ENCODE results near the gene SDK1.

The SDK1 gene

DNA sequence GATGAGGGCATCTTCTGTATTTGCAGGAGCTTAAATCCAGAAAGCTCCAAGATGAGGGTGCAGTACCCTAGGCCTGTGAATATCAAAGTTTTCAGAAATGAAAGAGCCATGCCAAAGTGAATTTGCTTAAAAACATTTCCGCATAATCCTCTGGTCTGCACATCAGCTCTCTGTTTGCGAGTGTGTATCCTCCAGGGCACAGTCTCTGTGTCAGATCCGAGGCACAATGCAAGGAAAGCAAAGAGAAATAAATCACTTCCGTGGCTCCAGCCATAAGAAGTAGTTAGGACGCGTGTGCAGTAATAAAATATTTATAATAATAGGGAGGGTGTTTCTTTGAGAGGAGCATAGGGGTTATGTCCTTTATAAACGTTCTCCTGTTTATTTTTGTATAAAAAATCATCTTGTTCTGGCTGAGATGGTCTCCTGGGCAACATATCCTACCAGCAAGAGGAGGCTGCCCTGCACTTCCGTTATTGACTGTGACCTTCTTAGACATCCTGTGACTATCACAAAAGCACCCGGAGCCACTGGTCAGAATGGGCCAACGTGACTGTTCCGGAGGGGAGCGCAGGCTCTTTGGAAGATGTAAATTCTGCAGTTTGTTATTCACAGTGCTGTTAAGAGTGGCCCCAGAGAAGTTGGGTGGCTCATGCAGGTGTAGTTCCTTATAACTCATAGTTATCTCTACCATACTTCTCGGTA, 713.4 kb downstream of the SDK1 start:
- TF ChIP-seq, protein P1, sequence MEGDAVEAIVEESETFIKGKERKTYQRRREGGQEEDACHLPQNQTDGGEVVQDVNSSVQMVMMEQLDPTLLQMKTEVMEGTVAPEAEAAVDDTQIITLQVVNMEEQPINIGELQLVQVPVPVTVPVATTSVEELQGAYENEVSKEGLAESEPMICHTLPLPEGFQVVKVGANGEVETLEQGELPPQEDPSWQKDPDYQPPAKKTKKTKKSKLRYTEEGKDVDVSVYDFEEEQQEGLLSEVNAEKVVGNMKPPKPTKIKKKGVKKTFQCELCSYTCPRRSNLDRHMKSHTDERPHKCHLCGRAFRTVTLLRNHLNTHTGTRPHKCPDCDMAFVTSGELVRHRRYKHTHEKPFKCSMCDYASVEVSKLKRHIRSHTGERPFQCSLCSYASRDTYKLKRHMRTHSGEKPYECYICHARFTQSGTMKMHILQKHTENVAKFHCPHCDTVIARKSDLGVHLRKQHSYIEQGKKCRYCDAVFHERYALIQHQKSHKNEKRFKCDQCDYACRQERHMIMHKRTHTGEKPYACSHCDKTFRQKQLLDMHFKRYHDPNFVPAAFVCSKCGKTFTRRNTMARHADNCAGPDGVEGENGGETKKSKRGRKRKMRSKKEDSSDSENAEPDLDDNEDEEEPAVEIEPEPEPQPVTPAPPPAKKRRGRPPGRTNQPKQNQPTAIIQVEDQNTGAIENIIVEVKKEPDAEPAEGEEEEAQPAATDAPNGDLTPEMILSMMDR (IDR thresholded peaks at IDR 0.05; ENCODE audit: low read depth, low read length) = no peak
- no peak for DNase-seq (ENCODE audit: extremely low read depth, low read depth)

DNA sequence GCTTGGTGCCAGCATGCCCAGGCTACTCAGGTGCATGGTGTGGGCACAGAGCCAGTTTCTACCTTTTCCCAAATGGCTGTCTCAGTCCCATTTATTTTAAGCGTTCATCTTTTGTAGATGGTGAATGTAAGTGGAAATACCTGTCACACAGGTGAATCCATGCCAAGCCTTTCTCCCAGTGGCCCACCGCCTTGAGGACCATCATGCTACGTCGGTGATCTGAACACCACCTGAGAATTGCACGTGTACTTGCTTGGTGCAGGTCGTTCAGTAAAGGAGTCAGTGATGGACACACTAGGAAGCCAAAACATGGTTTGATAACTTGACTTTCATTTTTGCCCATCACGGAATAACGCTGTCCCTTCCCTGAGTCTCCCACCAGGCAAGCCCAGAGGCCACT, 714.3 kb downstream of the SDK1 start:
- TF ChIP-seq, protein P1 (IDR thresholded peaks at IDR 0.05; ENCODE audit: low read depth, low read length) = no peak
- DNase-seq (ENCODE audit: extremely low read depth, low read depth) = no peak

- DNase-seq (ENCODE audit: extremely low read depth, low read depth) = no peak
- TF ChIP-seq, protein P1 (IDR thresholded peaks at IDR 0.05; ENCODE audit: low read depth, low read length) = no peak
Observed at GRCh38 chr7:4015996-4016395, 714.9 kb downstream of the SDK1 start.

DNA sequence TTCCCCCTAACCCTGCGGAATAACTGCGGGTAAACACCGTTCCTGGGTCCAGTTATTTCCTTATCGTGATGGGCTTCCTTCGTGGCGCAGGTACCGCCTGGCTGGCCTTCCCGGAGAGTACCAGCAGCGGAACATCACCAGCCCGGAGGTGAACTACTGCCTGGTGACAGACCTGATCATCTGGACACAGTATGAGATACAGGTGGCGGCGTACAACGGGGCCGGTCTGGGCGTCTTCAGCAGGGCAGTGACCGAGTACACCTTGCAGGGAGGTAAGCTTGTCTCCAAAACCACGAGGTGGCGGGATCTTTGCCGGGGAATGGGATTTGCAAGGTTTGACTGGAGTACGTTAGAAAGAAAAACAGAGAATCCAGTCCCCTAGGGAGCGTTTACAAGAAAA, 716.0 kb downstream of the SDK1 start:
- TF ChIP-seq, protein P1 (IDR thresholded peaks at IDR 0.05; ENCODE audit: low read depth, low read length) = no peak

DNA sequence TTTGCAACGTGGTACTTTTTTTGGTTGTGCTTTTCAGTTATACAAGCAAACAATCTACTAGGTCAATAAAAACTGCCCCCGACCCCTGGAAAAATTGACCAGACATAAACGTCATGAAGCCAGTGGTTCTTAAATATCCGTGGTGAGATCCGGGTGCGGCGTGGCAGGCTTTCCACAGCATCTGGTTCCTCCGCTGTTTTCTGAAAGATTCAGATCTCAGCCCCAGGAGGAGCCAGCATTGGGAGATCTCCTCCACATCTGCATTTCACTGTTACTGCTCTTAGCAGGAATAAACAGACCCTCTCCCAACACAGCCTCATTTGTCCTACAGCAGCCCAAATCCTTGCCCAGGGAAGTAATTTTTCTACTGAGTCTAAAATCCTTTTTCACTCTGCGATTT, 716.7 kb downstream of the SDK1 start:
- TF ChIP-seq, protein P1 (IDR thresholded peaks at IDR 0.05; ENCODE audit: low read depth, low read length) = no peak
- DNase-seq (ENCODE audit: extremely low read depth, low read depth) = no peak

More for the DNA sequence above, 716.0 kb downstream of the SDK1 start:
- DNase-seq (ENCODE audit: extremely low read depth, low read depth) = no peak

- TF ChIP-seq, protein P1 (IDR thresholded peaks at IDR 0.05; ENCODE audit: low read depth, low read length) = no peak
- DNase-seq (ENCODE audit: extremely low read depth, low read depth) = no peak
Observed at GRCh38 chr7:4018601-4019316, 717.7 kb downstream of the SDK1 start.

DNA sequence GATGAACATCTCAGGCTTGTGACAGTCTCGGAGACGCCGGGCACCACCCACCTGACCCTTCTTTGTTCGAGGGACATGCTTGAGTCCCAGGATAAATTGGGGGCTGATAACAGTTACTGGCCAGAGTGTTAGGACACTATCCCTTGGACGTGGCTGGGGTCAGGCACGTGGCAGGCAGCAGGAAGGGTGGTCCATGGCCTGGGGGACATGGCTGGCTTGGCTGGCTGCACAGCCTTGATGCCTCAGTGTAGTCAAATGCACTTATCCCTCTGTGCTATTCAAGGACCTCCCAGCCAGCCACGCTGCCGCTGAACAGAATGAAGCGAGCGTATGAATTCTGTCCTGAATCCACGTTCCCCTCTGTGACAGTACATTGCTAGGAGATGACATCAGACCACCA, 719.0 kb downstream of the SDK1 start:
- TF ChIP-seq, protein P1 (IDR thresholded peaks at IDR 0.05; ENCODE audit: low read depth, low read length) = no peak
- no peak for DNase-seq (ENCODE audit: extremely low read depth, low read depth)
